DND-41 (cell line): ENCODE measurements around the gene NUDT6.

Source experiments
- ATAC-seq: fragments of 200-7000 bp; cut with Tn5 transposase; 3 replicates; pipeline ENCODE4 v1.9.1; 2021; ENCODE audit warnings: low read depth; ENCODE audit not compliant: insufficient read depth
- DNase-seq: peaks from one replicate; pipeline ENCODE4 v3.0.0-alpha.2; 2020
- H2AFZ ChIP-seq: 2 replicates; pipeline ENCODE4 v1.6.0; 2012; ENCODE audit warnings: low read depth, low read length
- H3K27ac ChIP-seq: 2 replicates; pipeline ENCODE4 v1.5.1; 2012; ENCODE audit warnings: low read length, inconsistent platforms
- H3K27me3 ChIP-seq: fragments of 200-600 bp; sonication (generic); 2 replicates; pipeline ENCODE4 v1.6.0; 2012; ENCODE audit warnings: low read length, mild to moderate bottlenecking, inconsistent platforms; ENCODE audit not compliant: insufficient read depth, poor library complexity
- H3K36me3 ChIP-seq: 2 replicates; pipeline ENCODE4 v1.5.1; 2012; ENCODE audit warnings: low read length, inconsistent platforms; ENCODE audit not compliant: insufficient read depth
- H3K4me1 ChIP-seq: 2 replicates; pipeline ENCODE4 v1.5.1; 2012; ENCODE audit warnings: mild to moderate bottlenecking, low read length; ENCODE audit not compliant: insufficient read depth
- H3K4me2 ChIP-seq: 2 replicates; pipeline ENCODE4 v1.6.0; 2012; ENCODE audit warnings: mild to moderate bottlenecking, moderate library complexity, low read length, inconsistent platforms; ENCODE audit not compliant: insufficient read depth
- H3K4me3 ChIP-seq, 2 experiments: fragments of 200-600 bp in 1 of 2; shearing (Covaris generic) in 1 of 2; 2 replicates each; pipeline ENCODE4 v1.5.1; 2012 to 2016; ENCODE audit warnings: inconsistent platforms in 2 of 2, low read length in 2 of 2, mild to moderate bottlenecking in 2 of 2, low read depth in 1 of 2, moderate library complexity in 1 of 2
- H3K79me2 ChIP-seq: 2 replicates; pipeline ENCODE4 v1.6.0; 2012; ENCODE audit warnings: low read length, inconsistent platforms; ENCODE audit not compliant: insufficient read depth
- H3K9ac ChIP-seq: 2 replicates; pipeline ENCODE4 v1.6.0; 2012; ENCODE audit warnings: low read depth, mild to moderate bottlenecking, inconsistent platforms, low read length, moderate library complexity
- H3K9me3 ChIP-seq: 2 replicates; pipeline ENCODE4 v1.5.1; 2012; ENCODE audit warnings: low read length, moderate library complexity, mild to moderate bottlenecking, inconsistent platforms; ENCODE audit not compliant: insufficient read depth, severe bottlenecking
- H4K20me1 ChIP-seq: 2 replicates; pipeline ENCODE4 v1.6.0; 2012; ENCODE audit warnings: low read length; ENCODE audit not compliant: insufficient read depth
- EZH2 ChIP-seq: IDR thresholded peaks from 3 replicates; pipeline ENCODE4 v1.6.1; 2012; ENCODE audit warnings: borderline replicate concordance, low read depth, mild to moderate bottlenecking, moderate library complexity, low read length, inconsistent platforms; ENCODE audit not compliant: severe bottlenecking
- TF ChIP-seq, protein P1 (sequence below): IDR thresholded peaks from 2 replicates; pipeline ENCODE4 v1.5.1; 2012; ENCODE audit warnings: borderline replicate concordance, low read length, moderate library complexity, mild to moderate bottlenecking; ENCODE audit not compliant: poor library complexity, severe bottlenecking; ENCODE audit errors: extremely low read depth

Gene NUDT6

DNA sequence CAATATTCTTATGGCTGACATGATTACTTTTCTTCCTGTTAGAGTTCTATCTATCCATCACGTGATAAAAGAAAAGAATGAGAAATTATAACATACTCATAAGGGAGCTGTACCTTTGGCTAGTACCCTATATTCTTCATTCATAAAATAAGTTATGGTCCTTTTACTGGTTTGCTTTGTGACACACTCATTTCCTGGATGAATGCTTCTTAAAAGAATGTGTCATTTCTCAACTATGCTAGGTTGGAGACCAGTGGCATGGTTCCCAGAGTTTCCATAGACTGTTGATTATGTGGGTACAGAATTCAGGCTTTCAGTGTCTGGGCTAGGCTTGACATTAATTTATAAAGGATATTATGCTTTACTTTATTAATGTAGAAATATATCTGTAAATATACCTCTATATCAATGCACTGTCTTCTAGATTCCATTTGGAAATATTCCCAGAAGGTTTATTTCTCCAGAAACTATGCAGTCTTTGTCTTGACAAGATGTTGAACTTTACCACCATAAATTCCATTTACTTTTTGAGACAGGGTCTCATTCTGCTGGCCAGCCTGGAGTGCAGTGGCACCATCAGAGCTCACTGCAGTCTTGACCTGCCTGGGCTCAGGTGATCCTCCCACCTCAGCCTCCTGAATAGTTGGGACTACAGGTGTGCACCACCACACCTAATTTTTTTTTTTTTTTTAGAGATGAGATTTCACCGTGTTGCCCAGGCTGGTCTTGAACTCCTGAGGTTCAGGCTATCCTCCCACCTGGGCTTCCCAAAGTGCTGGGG lies 23.8 kb downstream of the NUDT6 start:
- TF ChIP-seq EZH2: no peak
- TF ChIP-seq, protein P1, sequence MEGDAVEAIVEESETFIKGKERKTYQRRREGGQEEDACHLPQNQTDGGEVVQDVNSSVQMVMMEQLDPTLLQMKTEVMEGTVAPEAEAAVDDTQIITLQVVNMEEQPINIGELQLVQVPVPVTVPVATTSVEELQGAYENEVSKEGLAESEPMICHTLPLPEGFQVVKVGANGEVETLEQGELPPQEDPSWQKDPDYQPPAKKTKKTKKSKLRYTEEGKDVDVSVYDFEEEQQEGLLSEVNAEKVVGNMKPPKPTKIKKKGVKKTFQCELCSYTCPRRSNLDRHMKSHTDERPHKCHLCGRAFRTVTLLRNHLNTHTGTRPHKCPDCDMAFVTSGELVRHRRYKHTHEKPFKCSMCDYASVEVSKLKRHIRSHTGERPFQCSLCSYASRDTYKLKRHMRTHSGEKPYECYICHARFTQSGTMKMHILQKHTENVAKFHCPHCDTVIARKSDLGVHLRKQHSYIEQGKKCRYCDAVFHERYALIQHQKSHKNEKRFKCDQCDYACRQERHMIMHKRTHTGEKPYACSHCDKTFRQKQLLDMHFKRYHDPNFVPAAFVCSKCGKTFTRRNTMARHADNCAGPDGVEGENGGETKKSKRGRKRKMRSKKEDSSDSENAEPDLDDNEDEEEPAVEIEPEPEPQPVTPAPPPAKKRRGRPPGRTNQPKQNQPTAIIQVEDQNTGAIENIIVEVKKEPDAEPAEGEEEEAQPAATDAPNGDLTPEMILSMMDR: no peak
- no peak overlapping the region for H3K4me2 ChIP-seq
- peaks cover 3% of the 10 kb centered on the region; the same call in 1 of the 2 replicates for H3K36me3 ChIP-seq
- ATAC-seq (no peak), DNase-seq (no peak)
- no peaks in the 10 kb centered on the region for H3K4me1 ChIP-seq
- H3K27ac ChIP-seq: no peak overlapping the region
- no peaks in the 10 kb centered on the region for H3K9me3 ChIP-seq
- no peaks in the 10 kb centered on the region for H4K20me1 ChIP-seq
- no peak overlapping the region for H3K9ac ChIP-seq
- H2AFZ ChIP-seq: no peak overlapping the region
- H3K79me2 ChIP-seq: no peaks in the 10 kb centered on the region
- no peaks in the 10 kb centered on the region for H3K27me3 ChIP-seq
- H3K4me3 ChIP-seq: no peak overlapping the region

- H3K9ac ChIP-seq: no peak overlapping the region
- H3K27ac ChIP-seq: no peak overlapping the region
Observed at GRCh38 chr4:122896270-122896669, 26.1 kb downstream of the NUDT6 start.

GRCh38 chr4:122895336-122895995 lies 26.9 kb downstream of the NUDT6 start:
- H3K36me3 ChIP-seq: peaks cover 17% of the 10 kb centered on the region; the same call in 1 of the 2 replicates
- no peaks in the 10 kb centered on the region for H3K79me2 ChIP-seq
- no peak overlapping the region for H3K4me2 ChIP-seq

More at GRCh38 chr4:122896270-122896669, 26.1 kb downstream of the NUDT6 start:
- no peak for ATAC-seq
- H3K27me3 ChIP-seq: no peaks in the 10 kb centered on the region
- peaks cover 17% of the 10 kb centered on the region; the same call in 1 of the 2 replicates for H3K36me3 ChIP-seq
- H3K9me3 ChIP-seq: no peaks in the 10 kb centered on the region
- no peak for DNase-seq
- no peak overlapping the region for H3K4me3 ChIP-seq
- H4K20me1 ChIP-seq: no peaks in the 10 kb centered on the region
- H2AFZ ChIP-seq: no peak overlapping the region
- H3K79me2 ChIP-seq: no peaks in the 10 kb centered on the region
- TF ChIP-seq, protein P1: no peak
- TF ChIP-seq EZH2: no peak
- H3K4me2 ChIP-seq: no peak overlapping the region
- H3K4me1 ChIP-seq: no peaks in the 10 kb centered on the region

More at GRCh38 chr4:122895336-122895995, 26.9 kb downstream of the NUDT6 start:
- Histone ChIP-seq H4K20me1 (no peaks in the 10 kb centered on the region), H3K27me3 (no peaks in the 10 kb centered on the region), H3K9ac (no peak overlapping the region), H3K9me3 (no peaks in the 10 kb centered on the region), H3K27ac (no peak overlapping the region), H3K4me1 (no peaks in the 10 kb centered on the region), H2AFZ (no peak overlapping the region), H3K4me3 (no peak overlapping the region)
- DNase-seq (no peak), ATAC-seq (no peak)
- TF ChIP-seq, protein P1: no peak
- no peak for TF ChIP-seq EZH2
